IPS-NIHi11 (cell line): Measurements from ENCODE around the gene PLAC8.
"Not testable (repeated sequence)": the region's sequence is repeated elsewhere in the genome, so short reads cannot be mapped to it uniquely, and the experiment has no call there.

Experiments used
- DNase-seq: peaks from one replicate; pipeline ENCODE4 v3.0.0; 2012; ENCODE audit warnings: mixed read lengths, low spot score

PLAC8 gene, protein sequence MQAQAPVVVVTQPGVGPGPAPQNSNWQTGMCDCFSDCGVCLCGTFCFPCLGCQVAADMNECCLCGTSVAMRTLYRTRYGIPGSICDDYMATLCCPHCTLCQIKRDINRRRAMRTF

DNA sequence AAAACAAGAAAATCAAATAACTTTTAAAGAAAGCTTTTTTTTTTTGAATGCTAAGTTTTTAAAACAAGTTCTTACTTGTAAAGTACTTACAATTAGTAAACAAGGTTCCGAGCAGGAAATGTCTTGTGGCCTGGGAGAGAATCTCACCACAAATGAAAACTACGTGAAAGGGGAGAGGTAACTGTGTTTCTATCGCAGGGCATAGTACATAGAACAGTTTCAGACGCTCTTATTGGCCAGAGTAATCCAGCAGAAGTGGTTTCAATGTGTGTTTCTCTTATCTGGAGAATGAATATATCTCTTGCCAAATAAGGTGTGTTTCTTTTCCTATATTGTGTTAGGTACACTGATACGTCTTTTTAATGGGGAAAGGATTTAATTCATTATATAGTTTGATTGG, at the start of gene PLAC8:
TSS of gene PLAC8 (minus strand) at position 154 of the 400 bp plus-strand sequence. CDS start 6,808 bp downstream, outside the sequence.
- DNase-seq = no peak

DNA sequence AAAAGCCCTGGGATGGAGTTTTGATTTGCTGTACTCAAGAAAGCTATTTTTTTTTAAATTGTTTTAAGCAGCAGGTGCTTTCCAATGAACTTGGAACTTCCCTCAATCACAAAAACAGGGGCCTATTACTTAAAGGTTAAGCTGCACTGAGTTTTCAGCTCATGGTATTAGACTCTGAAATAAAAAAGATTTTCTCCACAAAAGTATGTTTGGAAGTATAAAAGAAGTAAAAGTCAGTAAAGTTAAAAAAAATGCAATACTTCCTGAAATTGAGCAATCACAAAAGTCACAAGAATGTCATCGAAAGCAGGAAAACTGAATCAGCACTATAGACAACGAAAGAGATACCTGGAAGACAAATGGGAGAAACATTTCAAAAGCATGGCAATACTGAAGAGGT, 38.9 kb upstream of the PLAC8 start:
- no peak for DNase-seq

DNA sequence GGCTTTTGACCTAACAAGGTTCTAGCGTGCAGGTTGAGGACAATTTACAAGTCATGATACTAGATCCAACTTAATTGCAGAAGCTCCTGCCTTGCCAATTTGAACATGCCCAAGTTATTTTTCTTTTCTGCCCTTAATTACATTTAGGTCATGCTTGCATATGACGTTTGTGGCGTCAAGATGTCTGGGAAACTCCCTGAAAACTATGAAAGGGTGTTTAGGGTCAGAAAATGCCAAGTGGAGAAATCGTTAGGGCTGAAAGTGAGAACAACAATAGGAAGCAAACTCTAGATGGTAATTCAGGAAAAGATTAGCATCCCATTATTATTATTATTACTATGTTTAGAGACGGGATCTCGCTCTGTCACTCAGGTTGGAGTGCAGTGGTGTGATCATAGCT, 38.2 kb upstream of the PLAC8 start:
- DNase-seq = no peak

DNA sequence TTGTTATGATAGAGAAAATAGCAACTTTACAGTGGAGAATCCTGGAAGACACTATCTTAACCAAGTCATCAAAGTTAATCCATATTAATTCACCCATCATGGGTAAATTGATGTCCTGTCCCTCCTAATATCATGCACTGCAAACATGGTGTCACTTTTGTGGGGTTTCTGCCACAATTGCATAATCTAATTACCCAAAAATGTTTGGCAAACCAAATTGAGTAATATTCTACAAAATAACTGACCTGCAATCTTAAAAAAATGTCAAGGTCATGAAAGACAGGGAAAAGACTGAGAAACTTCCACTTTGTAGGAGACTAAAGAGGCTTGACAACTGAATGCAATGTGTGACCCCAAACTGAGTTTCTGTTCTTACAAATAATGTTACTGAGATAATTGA, 37.1 kb upstream of the PLAC8 start:
- DNase-seq = no peak

DNA sequence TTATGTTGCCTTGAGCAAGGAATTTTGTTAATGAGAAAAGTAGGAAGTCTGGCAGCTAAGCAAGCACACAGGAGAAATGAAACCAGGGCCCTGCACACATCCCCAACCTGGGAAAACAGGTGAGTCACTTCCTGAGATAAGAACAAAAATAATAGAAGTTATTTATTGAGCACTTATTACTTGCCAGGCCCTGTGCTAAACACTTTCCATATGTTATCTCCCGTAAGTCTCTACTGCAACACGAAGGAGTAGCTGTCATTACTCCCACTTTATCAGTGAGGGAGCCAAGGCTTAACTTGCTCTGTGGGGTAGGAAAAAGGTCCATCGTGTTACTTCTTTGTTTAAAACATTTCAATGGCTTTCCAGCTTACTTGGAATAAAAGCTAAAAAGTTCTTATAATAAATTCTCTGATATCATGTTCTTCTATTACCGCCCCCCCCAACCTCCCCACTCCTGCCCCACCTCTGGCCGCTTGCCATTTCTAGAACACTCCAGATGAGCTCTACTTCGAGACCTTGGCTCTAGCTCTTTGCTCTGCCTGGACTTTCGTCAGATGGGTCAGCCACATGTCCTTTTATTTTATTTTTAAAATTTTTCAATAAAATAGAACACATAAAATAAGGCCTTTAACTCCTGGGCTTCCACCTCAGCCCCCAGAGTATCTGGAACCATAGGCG, 36.3 kb upstream of the PLAC8 start:
- DNase-seq = no peak

DNA sequence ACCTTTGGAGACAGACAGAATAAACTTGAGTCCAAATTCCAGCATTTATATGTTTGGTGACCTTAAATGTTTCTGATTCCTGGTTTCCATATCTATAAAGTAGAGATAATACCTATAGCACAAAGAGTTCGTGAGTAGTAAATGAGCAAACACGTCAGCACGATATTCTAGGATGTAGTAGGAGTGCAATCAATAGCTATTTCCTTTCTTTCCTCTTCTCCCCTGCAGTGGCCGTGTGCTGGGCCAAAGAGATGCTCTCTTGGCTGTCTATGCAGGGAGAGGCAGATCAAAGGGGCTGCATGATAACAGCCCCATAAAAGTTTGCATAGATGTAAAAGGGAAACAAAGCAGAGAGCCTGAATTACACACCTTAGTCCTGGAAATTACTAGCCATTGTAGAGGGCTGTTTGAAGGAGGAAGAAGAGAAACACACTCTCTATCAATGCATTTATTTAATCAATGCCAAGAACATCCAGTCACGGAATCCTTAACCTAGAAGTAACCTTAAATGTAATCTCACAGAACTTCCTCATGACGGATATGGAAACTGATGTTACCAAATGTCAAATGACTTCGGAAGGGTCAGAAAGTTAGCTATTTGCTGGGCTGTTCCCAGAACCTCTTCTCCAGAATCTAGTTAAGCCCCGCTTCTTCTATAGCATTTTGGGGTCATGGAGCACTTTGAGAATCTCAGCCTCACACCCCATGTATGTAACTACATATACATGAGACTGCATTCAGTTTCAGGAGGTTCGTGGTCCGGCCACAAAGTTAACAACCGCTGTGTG, 35.5 kb upstream of the PLAC8 start:
- DNase-seq = no peak

DNA sequence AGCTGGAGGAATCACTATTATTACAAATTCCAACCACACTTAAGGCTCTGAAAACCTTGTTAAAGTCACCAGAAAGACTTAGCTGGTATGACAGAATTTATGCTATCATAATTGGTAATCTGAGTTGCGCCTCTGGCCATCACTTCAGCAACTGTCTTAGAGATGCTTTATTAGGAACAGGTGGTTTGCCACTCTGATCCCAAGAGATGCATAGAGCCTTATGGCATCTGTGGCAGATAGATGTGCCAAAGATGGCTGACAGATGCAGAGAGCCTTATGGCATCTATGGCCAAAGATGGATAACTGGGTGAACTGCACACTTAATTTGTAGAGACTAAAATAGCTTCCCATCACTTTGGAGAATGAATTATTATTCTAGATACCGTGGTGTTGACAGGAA, 32.3 kb upstream of the PLAC8 start:
- DNase-seq = no peak

DNA sequence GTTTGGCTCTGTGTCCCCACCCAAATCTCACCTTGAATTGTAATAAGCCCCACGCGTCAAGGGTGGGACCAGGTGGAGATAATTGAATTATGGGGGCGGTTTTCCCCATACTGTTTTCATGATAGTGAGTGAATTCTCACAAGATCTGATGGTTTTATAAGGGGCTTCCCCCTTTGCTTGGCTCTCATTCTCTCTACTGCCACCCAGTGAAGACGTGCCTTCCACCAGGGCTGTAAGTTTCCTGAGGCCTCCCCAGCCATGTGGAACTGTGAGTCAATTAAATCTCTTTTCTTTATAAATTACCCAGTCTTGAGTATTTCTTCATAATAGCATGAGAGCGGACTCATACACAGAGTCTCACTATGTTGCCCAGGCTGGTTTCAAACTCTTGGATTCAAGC, 31.2 kb upstream of the PLAC8 start:
- not testable (repeated sequence) for DNase-seq

DNA sequence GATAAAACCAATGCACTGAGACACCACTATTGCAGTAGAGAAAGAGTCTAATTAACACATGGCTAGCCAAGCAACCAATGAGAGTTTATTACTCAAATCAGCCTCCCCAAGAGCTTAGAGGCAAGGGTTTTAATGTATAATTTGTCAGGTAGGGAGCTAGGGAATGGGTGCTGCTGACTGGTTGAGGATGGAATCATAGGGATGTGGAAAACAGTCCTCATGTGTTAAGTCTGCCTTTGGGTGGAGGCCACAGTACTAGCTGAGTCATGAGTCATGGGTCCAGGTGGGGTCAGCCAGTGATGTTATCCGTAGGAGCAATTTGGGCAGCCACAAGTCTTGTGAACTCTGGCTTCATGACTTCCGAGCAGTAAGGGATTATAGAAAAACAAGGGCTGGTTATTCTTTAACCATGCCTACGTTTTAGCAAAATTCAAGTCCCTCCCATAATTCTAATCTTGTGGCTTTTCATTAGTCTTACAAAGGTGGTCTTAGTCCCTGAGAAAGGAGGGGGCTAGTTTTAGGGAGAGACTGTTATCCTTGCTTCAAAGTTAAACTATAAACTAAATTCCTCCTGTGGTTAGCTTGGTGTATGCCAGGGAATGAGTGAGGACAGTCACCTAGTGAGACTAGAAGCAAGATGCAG, 25.1 kb upstream of the PLAC8 start:
- DNase-seq = no peak

DNA sequence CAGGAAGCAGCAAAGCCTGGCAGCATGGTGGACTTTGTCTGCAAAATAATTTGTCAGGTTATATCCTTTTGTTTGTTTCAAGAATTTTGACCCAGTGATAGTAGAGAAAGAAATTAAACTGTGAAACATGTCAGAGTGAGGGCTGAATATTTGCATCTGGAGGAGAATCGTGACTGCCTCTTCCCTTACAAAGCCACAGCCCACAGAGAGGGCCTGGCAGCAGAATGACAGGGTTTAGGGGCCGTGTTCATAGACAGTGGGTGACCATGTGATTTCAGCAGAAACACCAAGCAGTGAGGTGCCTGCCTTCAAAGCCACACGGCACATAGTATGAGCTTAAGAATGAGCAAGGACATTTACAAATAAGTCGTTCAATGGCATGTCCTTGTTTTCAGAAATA, 24.4 kb upstream of the PLAC8 start:
- no peak for DNase-seq

DNA sequence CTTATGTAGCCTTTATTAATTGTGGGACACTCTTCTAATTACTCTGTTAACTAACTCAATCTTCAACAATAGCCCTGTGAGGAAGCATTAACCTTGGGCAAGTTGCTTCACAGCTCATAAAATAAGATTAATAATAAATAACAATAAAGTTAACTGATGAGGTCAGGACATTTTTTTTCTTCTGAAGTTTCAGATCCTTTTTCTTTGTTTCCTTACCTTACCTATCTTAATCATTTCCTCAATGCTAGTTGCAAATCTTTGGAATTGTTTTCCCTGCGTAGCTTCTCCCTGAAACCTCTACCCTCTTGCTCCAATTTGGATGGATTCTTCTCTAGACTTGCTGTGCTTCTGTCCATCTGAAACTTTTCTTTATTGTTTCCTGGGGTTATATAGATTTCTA, 17.5 kb upstream of the PLAC8 start:
- no peak for DNase-seq

DNA sequence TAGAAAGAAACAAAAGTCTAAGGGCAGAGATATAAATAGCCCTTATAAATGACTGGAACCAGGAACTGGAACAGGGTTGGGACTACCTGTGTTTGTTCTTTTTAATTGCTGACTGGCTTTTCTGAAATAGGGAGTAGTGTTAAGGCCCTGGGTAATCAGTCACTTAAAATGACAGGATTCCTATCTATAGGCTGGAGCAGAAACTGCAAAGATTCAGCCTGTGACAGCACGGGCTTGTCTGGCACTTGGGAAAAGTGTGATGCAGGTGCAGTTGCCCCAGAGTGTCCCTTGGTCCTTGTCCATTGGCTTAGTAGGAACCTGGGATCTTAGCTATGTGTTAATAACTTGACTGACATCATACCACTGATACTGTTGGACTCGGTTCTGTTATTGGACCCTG, 14.7 kb upstream of the PLAC8 start:
- DNase-seq = no peak

DNA sequence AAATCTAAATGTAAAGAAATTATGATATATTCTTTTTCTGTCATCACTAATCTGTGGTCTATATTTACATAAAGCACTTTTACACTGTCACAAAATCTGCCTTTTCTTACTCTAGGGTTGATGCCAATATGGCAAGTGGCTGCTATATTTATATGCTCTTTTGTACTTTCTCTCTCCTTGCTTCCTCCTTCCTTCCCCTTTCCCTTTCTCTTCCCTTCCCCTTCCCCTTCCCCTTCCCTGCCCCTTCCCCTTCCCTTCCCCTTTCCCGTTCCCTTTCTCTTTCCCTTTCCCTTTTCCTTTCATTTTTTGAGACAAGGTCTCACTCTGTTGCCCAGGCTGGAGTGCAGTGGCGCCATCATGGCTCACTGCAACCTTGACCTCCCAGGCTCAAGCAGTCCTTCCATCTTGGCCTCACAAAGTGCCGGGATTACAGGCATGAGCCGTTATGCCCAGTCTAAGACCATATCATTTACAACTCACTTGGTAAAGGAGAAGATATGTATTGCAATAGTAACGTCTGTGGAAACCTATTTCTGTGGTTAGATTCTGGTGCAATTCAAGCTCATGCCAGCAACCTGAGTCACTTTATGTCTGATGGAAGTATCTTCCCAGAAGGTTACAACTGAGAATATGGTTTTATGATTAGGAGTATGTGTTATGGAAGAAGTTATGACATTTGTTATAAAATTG, 13.9 kb upstream of the PLAC8 start:
- no peak for DNase-seq

DNA sequence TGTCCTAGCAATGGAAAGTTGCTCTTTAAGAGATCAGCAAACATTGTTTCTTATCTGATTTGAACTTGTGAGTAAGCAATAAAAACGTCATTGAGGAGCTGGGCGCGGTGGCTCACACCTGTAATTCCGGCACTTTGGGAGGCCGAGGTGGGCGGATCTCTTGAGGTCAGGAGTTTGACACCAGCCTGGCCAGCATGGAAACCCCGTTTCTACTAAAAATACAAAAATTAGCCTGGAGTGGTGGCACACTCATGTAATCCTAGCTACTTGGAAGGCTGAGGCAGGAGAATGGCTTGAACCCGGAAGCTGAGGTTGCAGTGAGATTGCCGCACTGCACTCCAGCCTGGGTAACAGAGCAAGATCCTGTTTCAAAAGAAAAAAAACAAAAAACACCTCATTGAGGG, 11.2 kb upstream of the PLAC8 start:
- no peak for DNase-seq

DNA sequence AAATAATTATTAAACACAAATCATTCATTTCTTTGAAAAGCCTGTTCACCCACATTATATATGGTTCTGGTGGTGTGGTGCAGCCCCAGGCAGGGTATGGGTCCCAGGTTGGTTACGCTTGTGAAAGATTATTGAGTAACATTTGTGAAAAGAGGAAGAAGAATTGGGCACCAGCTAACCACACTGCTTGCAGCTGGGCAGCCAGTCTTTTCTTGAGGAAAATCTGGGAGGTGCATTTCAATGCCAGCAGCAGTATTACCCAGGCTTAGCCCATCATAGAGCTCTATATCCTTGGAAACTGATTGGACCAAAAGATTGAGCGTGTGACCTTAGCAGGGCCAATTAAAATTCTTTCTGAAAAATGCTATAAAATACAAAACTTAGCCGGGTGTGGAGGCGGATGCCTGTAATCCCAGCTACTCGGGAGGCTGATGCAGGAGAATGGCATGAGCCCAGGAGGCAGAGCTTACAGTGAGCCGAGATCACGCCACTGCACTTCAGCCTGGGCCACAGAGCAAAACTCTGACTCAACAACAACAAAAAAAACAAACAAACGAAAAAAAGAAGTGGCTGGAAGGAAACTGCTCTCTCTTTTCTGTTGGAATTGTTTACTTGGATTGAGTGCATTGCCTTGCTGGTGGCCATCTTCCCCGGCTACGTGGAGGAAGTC, 9.7 kb upstream of the PLAC8 start:
- DNase-seq = no peak

DNA sequence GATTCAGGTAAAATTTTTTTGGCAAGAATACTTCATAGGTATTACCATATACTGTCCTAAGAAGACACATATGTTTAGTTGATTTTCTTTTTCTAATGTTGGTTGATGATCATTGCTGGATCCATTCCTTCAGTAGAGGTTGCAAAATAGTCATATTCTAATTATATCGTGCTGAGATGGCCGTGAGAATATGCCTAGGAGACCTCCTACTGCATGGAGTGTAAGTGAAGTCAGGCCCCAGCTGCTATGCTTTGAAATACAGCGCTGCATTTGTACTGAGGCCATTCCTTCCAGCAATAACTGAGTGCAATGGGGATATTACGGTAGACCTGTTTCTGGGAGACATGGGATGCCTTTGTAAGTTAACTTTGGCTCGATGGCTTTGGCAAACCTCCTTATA, 6.7 kb upstream of the PLAC8 start:
- no peak for DNase-seq

DNA sequence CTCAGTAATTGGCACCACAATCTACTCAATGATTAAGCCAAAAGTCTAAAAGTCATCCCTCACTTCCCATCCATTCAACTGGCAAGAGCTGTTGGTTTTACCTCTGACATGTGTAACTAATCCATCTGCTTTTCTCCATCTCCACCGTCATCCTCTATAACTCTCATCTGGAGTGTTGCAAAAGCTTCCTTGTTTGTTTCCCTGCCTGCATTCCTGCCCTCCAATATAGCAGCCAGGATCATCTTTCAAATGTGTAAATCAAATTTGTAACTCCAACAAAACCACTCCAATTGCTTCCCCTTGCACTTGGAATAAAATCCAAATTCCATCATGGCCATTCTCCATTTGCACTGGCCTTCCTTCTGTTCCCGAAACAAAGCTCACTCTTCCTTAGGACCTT, 4.3 kb upstream of the PLAC8 start:
- DNase-seq = no peak

DNA sequence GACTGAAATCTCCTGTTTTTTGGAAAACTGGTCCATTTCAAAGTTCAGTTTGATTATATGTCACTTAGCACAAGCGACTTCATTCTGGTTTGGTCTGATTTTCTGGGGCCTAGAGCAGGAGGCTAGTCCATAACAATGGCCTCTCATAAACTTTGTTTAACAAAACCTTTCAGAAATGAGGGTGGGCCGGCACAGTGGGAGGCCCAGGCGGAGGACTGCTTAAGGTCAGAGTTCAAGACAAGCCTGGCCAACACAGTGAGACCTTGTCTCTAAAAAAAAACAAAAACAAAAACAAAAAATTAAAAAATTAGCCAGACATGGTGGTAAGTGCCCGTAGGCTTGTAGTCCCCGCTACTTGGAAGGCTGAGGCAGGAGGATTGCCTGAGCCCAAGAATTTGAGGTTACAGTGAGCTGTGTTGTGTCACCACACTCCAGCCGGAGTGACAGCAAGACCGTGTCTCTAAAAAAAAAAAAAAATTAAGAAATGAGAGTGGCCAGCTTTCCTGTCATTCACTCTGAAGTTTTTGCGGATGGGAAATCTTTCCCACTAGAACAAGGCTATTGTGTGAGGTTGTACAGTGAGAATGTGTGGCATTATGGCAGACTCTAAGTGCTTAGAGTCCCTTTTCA, 1.2 kb upstream of the PLAC8 start:
- DNase-seq = peak; percentile 18

DNA sequence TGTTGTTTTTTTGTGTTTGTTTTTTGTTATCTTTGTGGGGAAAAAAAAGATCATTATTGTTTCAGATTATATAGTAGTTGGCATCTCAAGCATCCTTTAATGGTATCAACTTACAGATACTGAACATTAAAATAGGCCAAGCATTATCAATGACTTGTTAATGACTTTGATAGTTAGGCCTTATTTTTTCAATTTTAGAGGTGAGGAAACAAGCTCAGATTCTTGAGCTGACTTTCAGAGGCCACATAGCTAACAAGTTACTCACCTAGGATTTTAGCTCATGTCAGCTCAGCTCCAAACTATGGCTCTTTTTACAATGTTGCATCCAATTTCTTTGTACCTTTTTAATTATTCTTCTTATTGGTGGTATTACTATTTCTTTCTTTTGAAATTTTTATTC, 471 bp upstream of the PLAC8 start:
- DNase-seq = no peak

DNA sequence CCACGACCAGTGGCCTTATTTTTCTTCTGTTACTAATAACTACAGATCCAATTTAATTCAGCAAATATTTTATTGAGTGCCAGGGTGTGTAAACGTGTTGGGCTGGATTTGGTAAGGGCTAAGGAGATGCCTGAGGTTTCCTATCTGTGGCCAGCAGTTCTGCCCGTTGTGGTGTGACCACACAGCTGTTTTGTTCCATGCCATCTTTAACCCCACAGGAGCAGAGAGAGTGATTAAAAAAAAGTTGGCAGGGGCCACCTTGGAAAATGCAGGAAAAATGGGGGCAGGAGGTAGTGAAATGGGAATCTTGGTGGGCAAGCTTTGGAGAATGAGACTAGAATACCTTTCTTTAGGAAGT, 1.1 kb downstream of the PLAC8 start:
- DNase-seq = no peak

DNA sequence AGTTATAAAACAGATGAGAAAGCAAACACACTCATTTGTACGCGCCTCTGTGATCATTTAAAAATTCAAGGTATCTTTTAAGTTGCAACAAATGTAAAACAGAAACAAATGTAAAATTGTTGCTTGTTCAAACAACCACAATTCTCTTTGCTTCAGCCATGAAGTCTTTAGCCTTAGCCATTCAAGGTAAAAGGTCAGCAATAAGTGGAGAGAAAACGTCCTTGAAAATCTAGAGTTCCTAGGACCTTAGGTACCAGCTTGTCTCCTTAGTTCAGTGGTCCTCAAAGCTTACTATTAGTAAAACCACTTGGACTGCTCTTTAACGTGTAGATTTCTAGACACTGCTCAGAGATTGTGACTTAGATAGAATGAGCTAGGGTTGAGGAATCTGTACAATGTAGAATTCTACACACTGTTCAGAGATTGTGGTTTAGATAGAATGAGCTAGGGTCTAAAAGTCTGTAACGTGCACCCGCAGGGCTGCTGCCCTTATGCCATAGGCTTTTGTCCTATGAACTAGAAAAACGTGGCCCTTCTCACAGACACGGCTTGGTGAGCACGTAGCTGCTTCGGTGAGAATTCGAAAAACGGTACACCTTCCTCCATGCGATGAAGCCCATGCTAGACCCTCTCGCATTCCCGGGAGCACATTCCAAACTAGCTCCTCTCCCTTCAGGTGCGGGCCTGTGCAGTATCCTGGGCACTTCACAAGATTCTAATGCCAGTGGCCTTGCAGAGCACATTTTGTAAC, 1.7 kb downstream of the PLAC8 start:
- DNase-seq = no peak
